HG03575 (cell line): ENCODE results near the gene ZNF100.
"Not testable (repeated sequence)": the region's sequence is repeated elsewhere in the genome, so short reads cannot be mapped to it uniquely, and the experiment has no call there.

Experiments
- ATAC-seq: cut with Tn5 transposase; IDR thresholded peaks from one replicate; pipeline ENCODE4 v1.9.1; 2021; ENCODE audit not compliant: unreplicated experiment, insufficient number of reproducible peaks, low FRiP score; ENCODE audit errors: extremely low read depth

ZNF100 gene

GRCh38 chr19:21707878-21708277 is 59.5 kb downstream of the ZNF100 start:
- not testable (repeated sequence) for ATAC-seq

GRCh38 chr19:21707065-21707464 is 60.3 kb downstream of the ZNF100 start:
- no peak for ATAC-seq

- no peak for ATAC-seq
These were observed 62.0 kb downstream of the ZNF100 start for GRCh38 chr19:21705393-21705792.

GRCh38 chr19:21704320-21704719 is 63.1 kb downstream of the ZNF100 start:
- no peak for ATAC-seq

GRCh38 chr19:21699197-21699596 is 68.2 kb downstream of the ZNF100 start:
- ATAC-seq = no peak

- no peak for ATAC-seq
These were observed 69.2 kb downstream of the ZNF100 start for GRCh38 chr19:21698215-21698614.

- no peak for ATAC-seq
These were observed 69.7 kb downstream of the ZNF100 start for GRCh38 chr19:21697698-21698097.

DNA sequence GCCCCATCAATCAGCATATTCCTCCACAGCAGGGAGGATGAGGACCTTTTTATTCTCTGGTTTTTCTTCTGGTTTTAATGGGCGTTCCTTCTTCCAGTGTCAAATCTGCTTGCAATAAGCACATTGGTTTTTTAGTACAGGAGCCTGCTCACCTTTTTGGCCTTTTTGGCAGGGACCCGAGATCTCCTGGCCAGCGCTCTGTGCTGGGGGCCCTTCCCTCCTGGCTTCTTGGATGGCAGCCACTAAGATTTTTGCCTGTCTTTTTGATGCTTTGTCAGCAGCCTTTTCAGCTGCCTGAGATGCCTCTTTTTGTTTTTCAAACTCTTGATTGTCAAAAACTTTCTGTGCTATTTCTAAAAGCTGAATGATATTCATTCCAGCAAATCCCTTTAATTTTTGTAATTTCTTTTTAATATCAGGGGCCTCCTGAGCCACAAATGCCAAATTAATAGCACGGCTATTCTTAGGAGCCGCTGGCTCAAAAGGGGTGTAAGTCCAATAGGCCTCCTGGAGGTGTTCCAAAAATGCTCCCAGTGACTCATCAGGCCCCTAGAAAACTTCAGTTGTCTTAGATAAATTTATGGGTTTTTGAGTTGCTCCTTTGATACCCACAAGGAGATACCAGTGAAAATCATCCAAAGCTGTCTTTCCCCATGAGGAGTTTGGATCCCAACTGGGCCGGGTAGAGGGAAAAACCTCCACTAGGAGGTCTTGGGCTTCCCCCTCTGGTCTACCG is 73.0 kb downstream of the ZNF100 start:
- ATAC-seq = no peak

DNA sequence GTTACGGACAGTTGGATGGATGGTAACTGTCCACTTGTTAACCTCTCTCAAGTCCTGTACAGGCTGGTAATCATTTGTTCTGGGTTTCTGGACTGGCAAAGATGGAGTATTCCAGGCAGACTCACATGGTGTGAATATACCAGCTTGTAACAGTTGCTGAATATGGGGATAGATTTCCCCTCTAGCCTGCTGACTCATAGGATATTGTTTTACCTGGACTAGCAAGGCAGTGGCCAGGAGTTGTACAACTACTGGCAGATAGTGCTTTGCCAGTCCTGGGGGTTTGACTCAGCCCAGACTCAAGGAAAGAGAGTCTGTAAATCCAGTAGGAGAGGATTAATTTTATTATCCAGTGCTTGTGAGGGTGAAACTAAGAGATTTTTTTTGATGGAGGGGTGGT is 74.0 kb downstream of the ZNF100 start:
- ATAC-seq = no peak

GRCh38 chr19:21691661-21692060 is 75.7 kb downstream of the ZNF100 start:
- ATAC-seq = no peak

- no peak for ATAC-seq
These were observed 78.9 kb downstream of the ZNF100 start for GRCh38 chr19:21688464-21688863.

GRCh38 chr19:21680671-21681070 is 86.7 kb downstream of the ZNF100 start:
- no peak for ATAC-seq

DNA sequence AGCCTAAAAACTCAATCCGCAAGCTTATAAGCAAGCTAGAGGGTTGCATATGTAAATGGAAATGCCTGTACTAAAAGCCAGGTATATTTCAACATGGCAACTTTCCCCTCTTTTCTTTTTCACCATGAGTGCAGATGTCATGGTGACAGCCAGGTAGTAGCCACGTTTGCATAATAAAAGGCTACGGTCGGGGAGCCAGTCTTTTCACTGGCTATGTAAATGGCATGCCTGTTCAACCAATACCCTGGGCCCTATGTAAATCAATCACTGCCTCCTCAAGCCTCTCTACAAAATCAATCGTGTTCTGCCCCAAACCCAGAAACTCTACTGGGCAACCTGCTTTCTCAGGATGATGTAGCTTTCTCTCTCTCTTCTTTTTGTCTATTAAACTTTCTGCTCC is 87.4 kb downstream of the ZNF100 start:
- ATAC-seq = no peak

DNA sequence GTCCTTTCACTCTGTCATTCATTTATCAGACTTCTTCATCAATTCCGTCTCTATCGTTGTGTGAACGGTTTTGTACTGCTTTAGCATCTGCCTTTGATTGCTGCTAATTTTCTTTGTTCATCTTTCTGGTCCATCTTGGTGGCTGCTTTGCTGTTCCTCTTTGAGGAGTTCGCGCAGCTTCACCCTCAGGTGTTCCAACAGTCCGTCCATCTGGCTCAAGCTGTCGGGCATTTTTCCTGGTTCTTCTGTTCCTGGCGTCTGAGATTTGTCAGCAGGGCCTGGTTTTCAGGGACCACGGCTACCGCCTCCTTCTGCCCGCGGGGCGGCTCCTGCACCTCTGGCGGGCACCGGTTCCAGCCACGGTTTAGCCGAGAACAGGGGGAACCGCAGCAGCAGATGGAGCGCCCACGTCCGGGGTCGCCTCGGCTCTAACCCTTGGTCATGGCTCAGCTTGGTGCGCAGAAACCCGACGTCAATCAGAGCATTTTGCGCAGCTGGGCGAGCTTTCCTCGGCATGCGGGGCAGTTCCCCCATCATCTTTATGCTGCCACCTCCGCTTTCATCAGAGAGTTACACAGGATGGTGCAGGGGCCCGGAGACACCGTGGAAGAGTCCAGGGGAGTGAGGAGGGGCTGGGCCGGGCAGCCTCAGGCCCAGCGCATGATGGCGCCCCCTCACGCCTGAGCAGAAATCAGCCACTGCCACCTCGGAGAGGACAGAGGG is 89.5 kb downstream of the ZNF100 start:
- no peak for ATAC-seq

DNA sequence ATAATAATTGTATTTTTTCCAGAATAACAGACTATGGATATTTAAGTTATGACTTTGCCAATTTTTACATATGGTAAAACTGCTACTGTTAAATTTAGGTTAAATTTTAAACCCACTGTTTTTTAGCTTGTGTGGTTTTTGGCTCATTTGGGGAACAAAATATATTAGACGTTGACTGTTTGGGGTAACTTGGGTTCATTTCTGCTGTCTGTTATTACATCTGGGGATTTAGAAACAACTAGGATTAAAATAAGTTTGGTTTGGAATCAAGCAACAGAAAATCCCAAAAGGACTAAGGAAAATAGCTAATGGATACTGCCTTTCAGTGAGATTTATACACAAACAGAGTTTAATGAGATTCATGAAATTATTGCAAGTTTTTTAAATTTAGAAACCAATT is 92.9 kb downstream of the ZNF100 start:
- no peak for ATAC-seq

DNA sequence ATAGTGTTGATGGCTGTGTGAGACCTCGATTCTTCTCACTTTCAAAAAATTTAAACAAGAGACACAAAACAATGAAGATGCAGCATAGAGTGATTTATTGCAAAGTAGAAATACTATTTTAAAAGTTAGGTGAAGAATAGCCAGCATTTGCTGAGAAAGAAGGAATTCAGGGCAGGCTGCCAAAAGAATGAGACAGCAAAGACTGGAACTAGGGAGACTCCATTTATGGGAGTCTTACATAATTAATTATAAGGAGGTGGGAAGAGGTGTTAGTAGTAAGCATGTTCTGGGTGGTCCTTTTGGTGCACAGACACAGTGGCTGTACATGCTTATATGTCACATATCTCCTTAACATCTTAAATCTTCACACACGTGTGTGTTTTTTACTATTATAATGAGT is 93.9 kb downstream of the ZNF100 start:
- not testable (repeated sequence) for ATAC-seq
